Nephron (organoid): ENCODE measurements around the gene FAM151B.

ENCODE experiments used
- H3K27ac Mint-ChIP-seq, 3 experiments: 2 replicates each; pipeline ENCODE4 v1.8.0; 2020; ENCODE audit warnings: mixed read lengths in 3 of 3, mild to moderate bottlenecking in 2 of 3, moderate library complexity in 1 of 3
- H3K27me3 Mint-ChIP-seq: 2 replicates; pipeline ENCODE4 v1.8.0; 2021; ENCODE audit warnings: low read depth, mild to moderate bottlenecking, moderate library complexity, mixed read lengths
- H3K36me3 Mint-ChIP-seq: 2 replicates; pipeline ENCODE4 v1.8.0; 2020; ENCODE audit warnings: low read depth, mixed read lengths
- H3K4me1 Mint-ChIP-seq: 2 replicates; pipeline ENCODE4 v1.8.0; 2020; ENCODE audit warnings: mixed read lengths
- H3K4me3 Mint-ChIP-seq, 3 experiments: 2 replicates each; pipeline ENCODE4 v1.8.0; 2020; ENCODE audit warnings: mild to moderate bottlenecking in 3 of 3, mixed read lengths in 3 of 3, moderate library complexity in 2 of 3
- H3K9me3 Mint-ChIP-seq: 2 replicates; pipeline ENCODE4 v1.8.0; 2020; ENCODE audit warnings: mixed read lengths
- CTCF ChIP-seq, 3 experiments: fragments of 200-600 bp; sonication (generic); IDR thresholded peaks; one replicate each; pipeline ENCODE4 v1.5.0; 2021; ENCODE audit warnings: antibody characterized with exemption in 3 of 3; ENCODE audit not compliant: unreplicated experiment in 3 of 3

Gene FAM151B

GRCh38 chr5:80480354-80480753 is 7.5 kb upstream of the FAM151B start:
- no peak overlapping the region for H3K4me3 Mint-ChIP-seq
- peaks cover 53% of the 10 kb centered on the region for H3K9me3 Mint-ChIP-seq
- H3K36me3 Mint-ChIP-seq: peaks cover 88% of the 10 kb centered on the region
- H3K27ac Mint-ChIP-seq: no peak overlapping the region
- H3K4me1 Mint-ChIP-seq: no peaks in the 10 kb centered on the region
- H3K27me3 Mint-ChIP-seq: no peaks in the 10 kb centered on the region
- no peak for TF ChIP-seq CTCF (IDR thresholded peaks at IDR 0.05; ENCODE audit: unreplicated experiment in 3 of 3)

DNA sequence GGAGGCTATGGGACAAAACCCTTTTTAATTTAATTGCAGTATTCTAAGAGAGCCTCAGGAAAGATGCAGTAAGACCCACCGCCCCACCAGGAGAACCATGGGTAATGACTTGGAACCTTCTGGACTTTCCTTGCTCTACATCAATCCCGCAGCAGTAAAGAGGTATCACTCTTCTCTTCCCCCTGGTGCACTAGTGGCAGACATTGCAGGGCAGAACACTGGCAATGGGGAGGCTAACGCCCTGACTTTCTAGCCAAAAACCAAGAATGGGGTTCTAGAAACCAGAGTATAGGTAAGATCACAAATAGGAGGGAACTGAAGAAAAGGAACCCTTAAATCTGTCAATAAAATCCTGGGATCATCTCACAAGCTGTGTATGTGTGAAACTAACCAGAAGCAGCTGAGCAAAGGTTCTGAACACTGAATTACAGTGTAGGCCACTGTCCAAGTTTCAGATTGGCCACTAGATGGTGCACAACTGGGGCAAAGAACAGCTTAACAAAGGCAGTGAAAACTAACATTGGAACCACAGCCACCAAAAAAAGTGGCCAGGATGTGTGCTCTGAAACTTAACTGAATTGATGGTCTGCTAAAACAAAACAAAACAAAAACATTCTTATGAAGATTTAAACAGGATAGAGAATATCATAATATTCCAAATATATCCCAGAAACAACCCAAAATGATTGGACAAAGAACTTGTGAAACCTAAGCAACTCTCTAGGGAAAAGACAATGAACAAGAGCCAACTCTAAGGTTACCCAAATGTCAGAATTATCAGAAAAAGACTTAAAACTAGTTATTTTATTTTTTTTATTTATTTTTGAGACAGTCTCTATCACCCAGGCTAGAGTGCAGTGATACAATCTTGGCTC is 6.6 kb upstream of the FAM151B start:
- no peaks in the 10 kb centered on the region for H3K4me1 Mint-ChIP-seq
- H3K36me3 Mint-ChIP-seq: peaks cover 82% of the 10 kb centered on the region
- H3K27me3 Mint-ChIP-seq: no peaks in the 10 kb centered on the region
- peaks cover 54% of the 10 kb centered on the region for H3K9me3 Mint-ChIP-seq
- peak in 2 of 3 experiments; percentile 9 to 25 for TF ChIP-seq CTCF (IDR thresholded peaks at IDR 0.05; ENCODE audit: unreplicated experiment in 3 of 3)
- no peak overlapping the region for H3K27ac Mint-ChIP-seq
- H3K4me3 Mint-ChIP-seq: no peak overlapping the region

- Mint-ChIP-seq H3K27me3 (peaks cover 4% of the 10 kb centered on the region), H3K36me3 (peaks cover 72% of the 10 kb centered on the region), H3K27ac (no peak overlapping the region), H3K4me3 (no peak overlapping the region), H3K9me3 (peaks cover 63% of the 10 kb centered on the region), H3K4me1 (no peaks in the 10 kb centered on the region)
- no peak for TF ChIP-seq CTCF (IDR thresholded peaks at IDR 0.05; ENCODE audit: unreplicated experiment in 3 of 3)
These were observed 5.3 kb upstream of the FAM151B start for GRCh38 chr5:80482578-80482977.

GRCh38 chr5:80483636-80484232 is 4.2 kb upstream of the FAM151B start:
- no peak overlapping the region for H3K27ac Mint-ChIP-seq
- no peak for TF ChIP-seq CTCF (IDR thresholded peaks at IDR 0.05; ENCODE audit: unreplicated experiment in 3 of 3)
- H3K36me3 Mint-ChIP-seq: peaks cover 64% of the 10 kb centered on the region
- H3K9me3 Mint-ChIP-seq: peaks cover 63% of the 10 kb centered on the region
- H3K27me3 Mint-ChIP-seq: peaks cover 4% of the 10 kb centered on the region
- no peak overlapping the region for H3K4me3 Mint-ChIP-seq
- no peaks in the 10 kb centered on the region for H3K4me1 Mint-ChIP-seq

DNA sequence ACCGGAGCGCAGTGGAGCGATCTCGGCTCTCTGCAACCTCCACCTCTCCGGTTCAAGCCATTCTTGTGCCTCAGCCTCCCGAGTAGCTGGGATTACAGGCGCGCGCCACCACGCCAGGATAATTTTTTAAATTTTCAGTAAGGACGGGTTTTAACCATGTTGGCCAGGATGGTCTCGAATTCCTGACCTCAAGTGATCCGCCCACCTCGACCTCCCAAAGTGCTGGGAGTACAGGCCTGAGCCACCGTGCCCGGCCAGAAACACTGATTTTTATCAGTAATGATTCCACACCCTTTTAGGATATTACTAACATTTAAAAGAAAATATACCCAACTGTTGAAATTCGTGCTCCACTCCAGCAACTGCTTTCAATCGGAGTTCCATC is 464 bp upstream of the FAM151B start:
- Mint-ChIP-seq H3K27me3 (peaks cover 18% of the 10 kb centered on the region), H3K4me1 (peaks cover 4% of the 10 kb centered on the region), H3K9me3 (peaks cover 32% of the 10 kb centered on the region), H3K27ac (peak overlapping the region in 2 of 3 experiments; percentile 26 to 64), H3K4me3 (peak overlapping the region; percentile 87 to 95 (median 92)), H3K36me3 (peaks cover 28% of the 10 kb centered on the region)
- no peak for TF ChIP-seq CTCF (IDR thresholded peaks at IDR 0.05; ENCODE audit: unreplicated experiment in 3 of 3)
